HEK293 (cell line): Measurements from ENCODE around the gene LNPK.
A peak's percentile ranks its signal among the peaks of the same experiment; 100 is the strongest.

ENCODE experiments used
- HOXC10 ChIP-seq: sonication (generic); formaldehyde crosslinking; IDR thresholded peaks from 2 replicates; pipeline ENCODE4 v1.8.1; 2023; ENCODE audit warnings: mild to moderate bottlenecking, missing genetic modification reagents
- HOXD13 ChIP-seq: sonication (generic); formaldehyde crosslinking; IDR thresholded peaks from 2 replicates; pipeline ENCODE4 v1.8.0; 2022; ENCODE audit warnings: missing genetic modification reagents, borderline replicate concordance
- KLF9 ChIP-seq: fragments of 450-650 bp; formaldehyde crosslinking; IDR thresholded peaks from 2 replicates; pipeline ENCODE4 v1.5.1; 2016; ENCODE audit warnings: missing biosample characterization, missing genetic modification characterization, low read depth
- MEIS1 ChIP-seq: sonication (generic); formaldehyde crosslinking; IDR thresholded peaks from 2 replicates; pipeline ENCODE4 v1.8.1; 2022; ENCODE audit warnings: missing genetic modification reagents, mild to moderate bottlenecking, borderline replicate concordance
- MYNN ChIP-seq: fragments of 450-650 bp; formaldehyde crosslinking; IDR thresholded peaks from 2 replicates; pipeline ENCODE4 v1.5.1; 2016; ENCODE audit warnings: missing biosample characterization, missing genetic modification characterization, borderline replicate concordance
- TRIM28 ChIP-seq: IDR thresholded peaks from 2 replicates; pipeline ENCODE4 v1.6.1; 2011; ENCODE audit warnings: low read length, control low read depth, borderline replicate concordance
- ZBTB48 ChIP-seq: fragments of 450-650 bp; formaldehyde crosslinking; IDR thresholded peaks from 2 replicates; pipeline ENCODE4 v1.5.1; 2016; ENCODE audit warnings: missing biosample characterization, missing genetic modification characterization
- ZNF174 ChIP-seq: fragments of 450-650 bp; formaldehyde crosslinking; IDR thresholded peaks from 2 replicates; pipeline ENCODE4 v1.5.0; 2017; ENCODE audit warnings: missing biosample characterization, mild to moderate bottlenecking, missing genetic modification characterization
- ZNF19 ChIP-seq: fragments of 450-650 bp; formaldehyde crosslinking; IDR thresholded peaks from 2 replicates; pipeline ENCODE4; 2016; ENCODE audit warnings: missing biosample characterization, missing genetic modification characterization, low read depth
- ZNF24 ChIP-seq: fragments of 450-650 bp; formaldehyde crosslinking; IDR thresholded peaks from 2 replicates; pipeline ENCODE4 v1.5.1; 2016; ENCODE audit warnings: missing biosample characterization, missing genetic modification characterization
- ZNF266 ChIP-seq: fragments of 450-650 bp; formaldehyde crosslinking; IDR thresholded peaks from 2 replicates; pipeline ENCODE4 v1.5.1; 2016; ENCODE audit warnings: missing biosample characterization, missing genetic modification characterization, low read depth
- ZNF324 ChIP-seq: fragments of 450-650 bp; formaldehyde crosslinking; IDR thresholded peaks from 2 replicates; pipeline ENCODE4 v1.5.1; 2016; ENCODE audit warnings: missing biosample characterization, missing genetic modification characterization
- ZNF514 ChIP-seq: fragments of 450-650 bp; formaldehyde crosslinking; IDR thresholded peaks from 2 replicates; pipeline ENCODE4 v1.5.1; 2016; ENCODE audit warnings: missing biosample characterization, missing genetic modification characterization
- ZNF549 ChIP-seq: fragments of 450-650 bp; IDR thresholded peaks from 2 replicates; pipeline ENCODE4 v1.5.1; 2018; ENCODE audit warnings: missing biosample characterization, missing genetic modification characterization, mild to moderate bottlenecking, inconsistent platforms, moderate library complexity
- ZNF555 ChIP-seq: fragments of 450-650 bp; formaldehyde crosslinking; conservative IDR thresholded peaks from 2 replicates; pipeline ENCODE4 v1.5.1; 2017; ENCODE audit warnings: missing biosample characterization, mild to moderate bottlenecking, missing genetic modification characterization, inconsistent platforms
- ZNF560 ChIP-seq: fragments of 450-650 bp; formaldehyde crosslinking; IDR thresholded peaks from 2 replicates; pipeline ENCODE4 v1.5.1; 2017; ENCODE audit warnings: missing biosample characterization, missing genetic modification characterization, borderline replicate concordance
- ZNF571 ChIP-seq: fragments of 450-650 bp; formaldehyde crosslinking; IDR thresholded peaks from 2 replicates; pipeline ENCODE4 v1.5.0; 2017; ENCODE audit warnings: missing biosample characterization, missing genetic modification characterization
- ZNF776 ChIP-seq: fragments of 450-650 bp; formaldehyde crosslinking; IDR thresholded peaks from 2 replicates; pipeline ENCODE4 v1.5.0; 2017; ENCODE audit warnings: missing biosample characterization, missing genetic modification characterization, borderline replicate concordance
- ZSCAN23 ChIP-seq: fragments of 450-650 bp; formaldehyde crosslinking; IDR thresholded peaks from 2 replicates; pipeline ENCODE4 v1.5.1; 2016; ENCODE audit warnings: missing biosample characterization, missing genetic modification characterization
- TF ChIP-seq, protein P1 (sequence below): fragments of 450-650 bp; formaldehyde crosslinking; IDR thresholded peaks from 2 replicates; pipeline ENCODE4 v1.5.1; 2016; ENCODE audit warnings: missing biosample characterization, missing genetic modification characterization
- TF ChIP-seq, protein P2 (sequence below): fragments of 450-650 bp; formaldehyde crosslinking; IDR thresholded peaks from 2 replicates; pipeline ENCODE4 v1.5.1; 2017; ENCODE audit warnings: missing biosample characterization, missing genetic modification characterization
- TF ChIP-seq, protein P3 (sequence below): fragments of 450-650 bp; formaldehyde crosslinking; IDR thresholded peaks from 2 replicates; pipeline ENCODE4 v1.5.1; 2016; ENCODE audit warnings: missing biosample characterization, missing genetic modification characterization
- TF ChIP-seq, protein P4 (sequence below): fragments of 450-650 bp; formaldehyde crosslinking; IDR thresholded peaks from 2 replicates; pipeline ENCODE4 v1.5.1; 2016; ENCODE audit warnings: missing biosample characterization, missing genetic modification characterization
- TF ChIP-seq, protein P5 (sequence below): fragments of 450-650 bp; formaldehyde crosslinking; IDR thresholded peaks from 2 replicates; pipeline ENCODE4 v1.5.1; 2016; ENCODE audit warnings: missing biosample characterization, missing genetic modification characterization
- TF ChIP-seq, protein P6 (sequence below): fragments of 450-650 bp; formaldehyde crosslinking; IDR thresholded peaks from 2 replicates; pipeline ENCODE4 v1.5.1; 2016; ENCODE audit warnings: missing biosample characterization, missing genetic modification characterization, low read depth
- TF ChIP-seq, protein P7 (sequence below): fragments of 450-650 bp; formaldehyde crosslinking; IDR thresholded peaks from 2 replicates; pipeline ENCODE4 v1.5.0; 2017; ENCODE audit warnings: missing biosample characterization, missing genetic modification characterization, borderline replicate concordance
- TF ChIP-seq, protein P8 (sequence below): fragments of 450-650 bp; formaldehyde crosslinking; IDR thresholded peaks from 2 replicates; pipeline ENCODE4 v1.5.1; 2017; ENCODE audit warnings: missing biosample characterization, missing genetic modification characterization

Gene LNPK

DNA sequence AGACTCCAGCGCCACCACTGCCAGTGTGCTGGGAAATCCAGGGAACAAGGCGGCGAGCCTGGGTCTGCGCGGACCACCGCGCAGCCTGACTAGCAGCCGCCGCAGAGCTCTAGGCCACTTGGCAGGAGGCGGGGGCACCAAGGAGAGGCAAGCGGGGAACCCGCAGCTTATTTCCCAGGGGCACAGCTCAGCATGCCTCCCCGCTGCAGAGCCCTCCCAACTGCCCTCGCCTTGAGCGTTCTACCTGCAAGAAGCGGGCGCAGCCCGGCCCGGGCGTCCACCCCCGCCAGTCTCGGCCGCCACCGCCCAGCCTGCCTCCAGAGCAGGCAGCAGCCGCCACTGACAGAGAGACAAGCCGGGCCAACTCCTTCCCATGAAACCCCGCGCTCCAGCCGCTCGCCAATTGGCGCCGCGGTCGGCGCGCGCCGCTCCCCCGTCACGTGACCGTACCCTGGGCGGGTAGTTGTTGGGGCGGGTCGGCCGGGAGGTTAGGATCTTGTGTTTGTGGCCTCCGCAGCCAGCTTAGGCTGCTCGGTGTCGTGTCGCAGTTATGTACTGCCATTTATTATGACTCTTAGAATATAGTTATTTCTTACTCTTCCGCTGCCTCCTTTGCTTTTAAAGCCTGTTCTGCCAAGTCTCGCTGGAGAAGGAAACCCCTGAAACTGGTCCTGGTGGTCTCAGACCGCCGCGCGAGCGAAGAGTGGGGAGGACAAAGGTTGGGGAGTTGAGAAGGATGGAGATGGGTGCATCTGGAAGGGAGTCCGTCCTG lies at the start of gene LNPK (continued):
- TF ChIP-seq, protein P1, sequence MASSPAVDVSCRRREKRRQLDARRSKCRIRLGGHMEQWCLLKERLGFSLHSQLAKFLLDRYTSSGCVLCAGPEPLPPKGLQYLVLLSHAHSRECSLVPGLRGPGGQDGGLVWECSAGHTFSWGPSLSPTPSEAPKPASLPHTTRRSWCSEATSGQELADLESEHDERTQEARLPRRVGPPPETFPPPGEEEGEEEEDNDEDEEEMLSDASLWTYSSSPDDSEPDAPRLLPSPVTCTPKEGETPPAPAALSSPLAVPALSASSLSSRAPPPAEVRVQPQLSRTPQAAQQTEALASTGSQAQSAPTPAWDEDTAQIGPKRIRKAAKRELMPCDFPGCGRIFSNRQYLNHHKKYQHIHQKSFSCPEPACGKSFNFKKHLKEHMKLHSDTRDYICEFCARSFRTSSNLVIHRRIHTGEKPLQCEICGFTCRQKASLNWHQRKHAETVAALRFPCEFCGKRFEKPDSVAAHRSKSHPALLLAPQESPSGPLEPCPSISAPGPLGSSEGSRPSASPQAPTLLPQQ (tag by site-specific recombination), result no peak; the same call in 1 of the 2 replicates
- TF ChIP-seq, protein P2, sequence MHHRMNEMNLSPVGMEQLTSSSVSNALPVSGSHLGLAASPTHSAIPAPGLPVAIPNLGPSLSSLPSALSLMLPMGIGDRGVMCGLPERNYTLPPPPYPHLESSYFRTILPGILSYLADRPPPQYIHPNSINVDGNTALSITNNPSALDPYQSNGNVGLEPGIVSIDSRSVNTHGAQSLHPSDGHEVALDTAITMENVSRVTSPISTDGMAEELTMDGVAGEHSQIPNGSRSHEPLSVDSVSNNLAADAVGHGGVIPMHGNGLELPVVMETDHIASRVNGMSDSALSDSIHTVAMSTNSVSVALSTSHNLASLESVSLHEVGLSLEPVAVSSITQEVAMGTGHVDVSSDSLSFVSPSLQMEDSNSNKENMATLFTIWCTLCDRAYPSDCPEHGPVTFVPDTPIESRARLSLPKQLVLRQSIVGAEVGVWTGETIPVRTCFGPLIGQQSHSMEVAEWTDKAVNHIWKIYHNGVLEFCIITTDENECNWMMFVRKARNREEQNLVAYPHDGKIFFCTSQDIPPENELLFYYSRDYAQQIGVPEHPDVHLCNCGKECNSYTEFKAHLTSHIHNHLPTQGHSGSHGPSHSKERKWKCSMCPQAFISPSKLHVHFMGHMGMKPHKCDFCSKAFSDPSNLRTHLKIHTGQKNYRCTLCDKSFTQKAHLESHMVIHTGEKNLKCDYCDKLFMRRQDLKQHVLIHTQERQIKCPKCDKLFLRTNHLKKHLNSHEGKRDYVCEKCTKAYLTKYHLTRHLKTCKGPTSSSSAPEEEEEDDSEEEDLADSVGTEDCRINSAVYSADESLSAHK (tag by site-specific recombination), result no peak
- TF ChIP-seq ZNF324 (tag by site-specific recombination) (no peak), ZSCAN23 (tag by site-specific recombination) (no peak), ZBTB48 (tag by site-specific recombination) (no peak), ZNF555 (tag by site-specific recombination) (no peak), ZNF776 (tag by site-specific recombination) (no peak), HOXC10 (CRISPR knock-in tag) (0 out of 2 replicates have a peak, but pooled peaks have one; percentile 69), ZNF19 (tag by site-specific recombination) (no peak), ZNF560 (no peak), KLF9 (tag by site-specific recombination) (peak; percentile 24; the same call in 1 of the 2 replicates), ZNF174 (tag by site-specific recombination) (no peak), ZNF514 (tag by site-specific recombination) (no peak), ZNF266 (tag by site-specific recombination) (no peak), MEIS1 (no peak), TRIM28 (peak; percentile 54; the same call in 1 of the 2 replicates), ZNF571 (tag by site-specific recombination) (no peak), ZNF24 (tag by site-specific recombination) (no peak), MYNN (no peak), HOXD13 (CRISPR knock-in tag) (no peak), ZNF549 (tag by site-specific recombination) (no peak)
- TF ChIP-seq, protein P3, sequence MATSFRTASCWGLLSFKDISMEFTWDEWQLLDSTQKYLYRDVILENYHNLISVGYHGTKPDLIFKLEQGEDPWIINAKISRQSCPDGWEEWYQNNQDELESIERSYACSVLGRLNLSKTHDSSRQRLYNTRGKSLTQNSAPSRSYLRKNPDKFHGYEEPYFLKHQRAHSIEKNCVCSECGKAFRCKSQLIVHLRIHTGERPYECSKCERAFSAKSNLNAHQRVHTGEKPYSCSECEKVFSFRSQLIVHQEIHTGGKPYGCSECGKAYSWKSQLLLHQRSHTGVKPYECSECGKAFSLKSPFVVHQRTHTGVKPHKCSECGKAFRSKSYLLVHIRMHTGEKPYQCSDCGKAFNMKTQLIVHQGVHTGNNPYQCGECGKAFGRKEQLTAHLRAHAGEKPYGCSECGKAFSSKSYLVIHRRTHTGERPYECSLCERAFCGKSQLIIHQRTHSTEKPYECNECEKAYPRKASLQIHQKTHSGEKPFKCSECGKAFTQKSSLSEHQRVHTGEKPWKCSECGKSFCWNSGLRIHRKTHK (tag by site-specific recombination), result no peak
- TF ChIP-seq, protein P4, sequence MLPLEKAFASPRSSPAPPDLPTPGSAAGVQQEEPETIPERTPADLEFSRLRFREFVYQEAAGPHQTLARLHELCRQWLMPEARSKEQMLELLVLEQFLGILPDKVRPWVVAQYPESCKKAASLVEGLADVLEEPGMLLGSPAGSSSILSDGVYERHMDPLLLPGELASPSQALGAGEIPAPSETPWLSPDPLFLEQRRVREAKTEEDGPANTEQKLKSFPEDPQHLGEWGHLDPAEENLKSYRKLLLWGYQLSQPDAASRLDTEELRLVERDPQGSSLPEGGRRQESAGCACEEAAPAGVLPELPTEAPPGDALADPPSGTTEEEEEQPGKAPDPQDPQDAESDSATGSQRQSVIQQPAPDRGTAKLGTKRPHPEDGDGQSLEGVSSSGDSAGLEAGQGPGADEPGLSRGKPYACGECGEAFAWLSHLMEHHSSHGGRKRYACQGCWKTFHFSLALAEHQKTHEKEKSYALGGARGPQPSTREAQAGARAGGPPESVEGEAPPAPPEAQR, result no peak
- TF ChIP-seq, protein P5, sequence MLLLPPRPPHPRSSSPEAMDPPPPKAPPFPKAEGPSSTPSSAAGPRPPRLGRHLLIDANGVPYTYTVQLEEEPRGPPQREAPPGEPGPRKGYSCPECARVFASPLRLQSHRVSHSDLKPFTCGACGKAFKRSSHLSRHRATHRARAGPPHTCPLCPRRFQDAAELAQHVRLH (tag by site-specific recombination), result no peak; the same call in 1 of the 2 replicates
- TF ChIP-seq, protein P6, sequence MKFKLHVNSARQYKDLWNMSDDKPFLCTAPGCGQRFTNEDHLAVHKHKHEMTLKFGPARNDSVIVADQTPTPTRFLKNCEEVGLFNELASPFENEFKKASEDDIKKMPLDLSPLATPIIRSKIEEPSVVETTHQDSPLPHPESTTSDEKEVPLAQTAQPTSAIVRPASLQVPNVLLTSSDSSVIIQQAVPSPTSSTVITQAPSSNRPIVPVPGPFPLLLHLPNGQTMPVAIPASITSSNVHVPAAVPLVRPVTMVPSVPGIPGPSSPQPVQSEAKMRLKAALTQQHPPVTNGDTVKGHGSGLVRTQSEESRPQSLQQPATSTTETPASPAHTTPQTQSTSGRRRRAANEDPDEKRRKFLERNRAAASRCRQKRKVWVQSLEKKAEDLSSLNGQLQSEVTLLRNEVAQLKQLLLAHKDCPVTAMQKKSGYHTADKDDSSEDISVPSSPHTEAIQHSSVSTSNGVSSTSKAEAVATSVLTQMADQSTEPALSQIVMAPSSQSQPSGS (tag by site-specific recombination), result no peak
- TF ChIP-seq, protein P7, sequence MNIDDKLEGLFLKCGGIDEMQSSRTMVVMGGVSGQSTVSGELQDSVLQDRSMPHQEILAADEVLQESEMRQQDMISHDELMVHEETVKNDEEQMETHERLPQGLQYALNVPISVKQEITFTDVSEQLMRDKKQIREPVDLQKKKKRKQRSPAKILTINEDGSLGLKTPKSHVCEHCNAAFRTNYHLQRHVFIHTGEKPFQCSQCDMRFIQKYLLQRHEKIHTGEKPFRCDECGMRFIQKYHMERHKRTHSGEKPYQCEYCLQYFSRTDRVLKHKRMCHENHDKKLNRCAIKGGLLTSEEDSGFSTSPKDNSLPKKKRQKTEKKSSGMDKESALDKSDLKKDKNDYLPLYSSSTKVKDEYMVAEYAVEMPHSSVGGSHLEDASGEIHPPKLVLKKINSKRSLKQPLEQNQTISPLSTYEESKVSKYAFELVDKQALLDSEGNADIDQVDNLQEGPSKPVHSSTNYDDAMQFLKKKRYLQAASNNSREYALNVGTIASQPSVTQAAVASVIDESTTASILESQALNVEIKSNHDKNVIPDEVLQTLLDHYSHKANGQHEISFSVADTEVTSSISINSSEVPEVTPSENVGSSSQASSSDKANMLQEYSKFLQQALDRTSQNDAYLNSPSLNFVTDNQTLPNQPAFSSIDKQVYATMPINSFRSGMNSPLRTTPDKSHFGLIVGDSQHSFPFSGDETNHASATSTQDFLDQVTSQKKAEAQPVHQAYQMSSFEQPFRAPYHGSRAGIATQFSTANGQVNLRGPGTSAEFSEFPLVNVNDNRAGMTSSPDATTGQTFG (tag by site-specific recombination), result no peak
- TF ChIP-seq, protein P8, sequence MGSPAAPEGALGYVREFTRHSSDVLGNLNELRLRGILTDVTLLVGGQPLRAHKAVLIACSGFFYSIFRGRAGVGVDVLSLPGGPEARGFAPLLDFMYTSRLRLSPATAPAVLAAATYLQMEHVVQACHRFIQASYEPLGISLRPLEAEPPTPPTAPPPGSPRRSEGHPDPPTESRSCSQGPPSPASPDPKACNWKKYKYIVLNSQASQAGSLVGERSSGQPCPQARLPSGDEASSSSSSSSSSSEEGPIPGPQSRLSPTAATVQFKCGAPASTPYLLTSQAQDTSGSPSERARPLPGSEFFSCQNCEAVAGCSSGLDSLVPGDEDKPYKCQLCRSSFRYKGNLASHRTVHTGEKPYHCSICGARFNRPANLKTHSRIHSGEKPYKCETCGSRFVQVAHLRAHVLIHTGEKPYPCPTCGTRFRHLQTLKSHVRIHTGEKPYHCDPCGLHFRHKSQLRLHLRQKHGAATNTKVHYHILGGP (tag by site-specific recombination), result no peak
